AG09319 (cell line): Measurements from ENCODE around the gene SYT9.

ENCODE experiments used
- DNase-seq: peaks from one replicate; pipeline ENCODE4 v3.0.0-alpha.2; 2010; ENCODE audit warnings: low read depth; ENCODE audit errors: extremely low read depth
- CTCF ChIP-seq: IDR thresholded peaks from 2 replicates; pipeline ENCODE4 v1.5.1; 2011; ENCODE audit warnings: low read depth, mild to moderate bottlenecking, inconsistent platforms, low read length, moderate library complexity

The SYT9 gene

DNA sequence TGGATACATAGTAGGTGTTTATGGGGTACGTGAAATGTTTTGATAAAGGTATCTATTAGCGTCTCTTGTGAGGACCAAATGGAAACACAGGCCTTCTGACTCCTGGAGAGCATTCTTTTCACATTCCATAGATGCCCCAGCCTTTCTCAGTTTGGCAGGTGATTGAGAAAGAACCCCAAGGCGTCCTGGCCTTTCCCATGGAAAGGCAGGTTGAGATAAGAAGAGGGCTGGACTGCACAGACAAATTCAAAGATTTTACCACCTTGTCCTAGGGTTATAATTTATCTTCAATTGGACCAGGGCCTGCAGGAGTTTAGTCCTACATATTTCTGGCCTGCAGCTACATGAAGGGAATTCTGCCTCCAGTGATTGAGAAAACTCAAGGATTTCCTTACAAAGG is 232.9 kb downstream of the SYT9 start:
- no peak for DNase-seq
- no peak for TF ChIP-seq CTCF

GRCh38 chr11:7485186-7486097 is 233.7 kb downstream of the SYT9 start, which contains the start of gene OLFML1:
Gene OLFML1, plus strand, starts transcription at chr11:7485506. Its CDS starts 370 bp downstream, at chr11:7485876.
- TF ChIP-seq CTCF = no peak
- peak; percentile 23 for DNase-seq

GRCh38 chr11:7486098-7486780 is 234.5 kb downstream of the SYT9 start:
- no peak for DNase-seq
- TF ChIP-seq CTCF = no peak

GRCh38 chr11:7486781-7487140 is 235.1 kb downstream of the SYT9 start:
- no peak for TF ChIP-seq CTCF
- DNase-seq = no peak

DNA sequence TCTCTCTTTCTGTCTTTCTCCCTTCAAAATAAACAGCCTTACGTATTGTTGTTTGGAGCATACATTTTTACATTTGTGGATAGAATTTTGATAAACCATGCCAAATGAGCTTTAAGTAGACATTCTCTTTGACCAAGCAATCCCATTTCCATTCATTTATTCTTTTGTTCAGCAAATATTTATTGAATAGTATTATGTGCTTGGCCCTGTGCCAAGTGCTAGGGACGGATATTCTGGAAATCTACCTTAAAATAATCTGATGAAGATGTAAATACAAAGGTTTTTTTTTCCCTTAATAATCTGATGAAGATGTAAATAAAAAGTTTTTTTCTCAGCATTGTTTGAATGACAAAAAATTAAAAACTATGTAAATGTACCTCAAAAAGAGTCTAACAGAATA is 235.7 kb downstream of the SYT9 start:
- no peak for TF ChIP-seq CTCF
- no peak for DNase-seq

GRCh38 chr11:7488681-7489080 is 237.0 kb downstream of the SYT9 start:
- DNase-seq = no peak
- no peak for TF ChIP-seq CTCF

DNA sequence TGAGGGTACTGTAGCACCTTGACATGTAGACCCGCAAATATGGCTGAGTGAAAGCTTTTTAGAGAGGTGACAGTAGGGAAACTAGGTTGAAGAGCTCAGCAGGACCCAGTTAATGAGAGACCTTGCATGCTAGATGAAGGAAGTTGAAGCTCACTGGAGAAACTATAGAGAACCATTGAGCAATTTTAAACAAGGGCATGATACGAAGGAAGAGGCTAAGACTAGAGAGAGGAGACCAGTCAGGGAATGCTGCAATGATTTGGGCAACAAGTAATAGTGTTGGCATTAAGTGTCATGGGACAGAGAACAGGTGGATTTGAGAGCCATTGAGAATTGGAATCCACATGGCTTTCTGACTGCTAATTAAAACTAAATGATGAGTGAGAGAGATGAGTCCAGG is 237.7 kb downstream of the SYT9 start:
- no peak for DNase-seq
- no peak for TF ChIP-seq CTCF
